WTC11 (cell line): ENCODE measurements around the gene RAB3A. TPM values are rescaled to one million over a fixed set of nuclear protein-coding genes. Genes with fewer than 3 reads are reported as not detected.
A peak's percentile ranks its signal among the peaks of the same experiment; 100 is the strongest.

ENCODE experiments used
- ATAC-seq: fragments of 200-7000 bp; cut with Tn5 transposase; 2 replicates; pipeline ENCODE4 v1.10.0; 2021; ENCODE audit warnings: mild to moderate bottlenecking, moderate library complexity
- Bru-seq: library from RNA; stranded (reverse); fragments of 400-500 nt; gene quantifications from one replicate; lab custom pipeline; 2021; lab: Mats Ljungman, UMichigan
- CTCF ChIA-PET: fragments of 300-600 bp; sonication (Branson Sonifier 250); formaldehyde crosslinking; loops from one replicate; lab custom pipeline; 2021; ENCODE audit warnings: antibody characterized with exemption; lab: Charles Lee
- POLR2A ChIA-PET: fragments of 350-600 bp; sonication (Branson Sonifier 250); formaldehyde crosslinking; loops from one replicate; lab custom pipeline; 2021; ENCODE audit warnings: antibody characterized with exemption; lab: Charles Lee
- DNase-seq: peaks from one replicate; pipeline ENCODE4 v3.0.0; 2021; ENCODE audit warnings: low spot score
- H3K27ac Mint-ChIP-seq: 2 replicates; pipeline ENCODE4 v1.8.0; 2021; ENCODE audit warnings: mixed read lengths
- H3K27me3 Mint-ChIP-seq: 2 replicates; pipeline ENCODE4 v1.8.0; 2021; ENCODE audit warnings: low read depth, mild to moderate bottlenecking, moderate library complexity, mixed read lengths
- H3K36me3 Mint-ChIP-seq: 2 replicates; pipeline ENCODE4 v1.8.0; 2021; ENCODE audit warnings: mixed read lengths
- H3K4me1 Mint-ChIP-seq: 2 replicates; pipeline ENCODE4 v1.8.0; 2022; ENCODE audit warnings: mixed read lengths
- H3K4me3 Mint-ChIP-seq: 2 replicates; pipeline ENCODE4 v1.8.0; 2021; ENCODE audit warnings: mild to moderate bottlenecking, moderate library complexity, mixed read lengths
- H3K9me3 Mint-ChIP-seq: 2 replicates; pipeline ENCODE4 v1.8.0; 2021; ENCODE audit warnings: mixed read lengths
- CREB1 ChIP-seq: sonication (generic); formaldehyde crosslinking; IDR thresholded peaks from 2 replicates; pipeline ENCODE4 v1.8.0; 2023; ENCODE audit warnings: mild to moderate bottlenecking, missing genetic modification reagents
- CREM ChIP-seq: sonication (generic); formaldehyde crosslinking; IDR thresholded peaks from 2 replicates; pipeline ENCODE4 v1.8.1; 2022; ENCODE audit warnings: mild to moderate bottlenecking, missing genetic modification reagents, moderate library complexity
- FOXJ3 ChIP-seq: sonication (generic); formaldehyde crosslinking; IDR thresholded peaks from 2 replicates; pipeline ENCODE4 v1.9.0; 2021; ENCODE audit warnings: missing genetic modification reagents, mild to moderate bottlenecking, borderline replicate concordance
- FOXK1 ChIP-seq: sonication (generic); formaldehyde crosslinking; IDR thresholded peaks from 2 replicates; pipeline ENCODE4 v1.8.0; 2022; ENCODE audit warnings: mild to moderate bottlenecking, moderate library complexity, missing genetic modification reagents
- GRHL2 ChIP-seq: fragments of 250-450 bp; sonication (Bioruptor Pico); IDR thresholded peaks from 2 replicates; pipeline ENCODE4 v1.8.0; 2022; ENCODE audit warnings: mild to moderate bottlenecking, moderate library complexity; ENCODE audit not compliant: insufficient replicate concordance, severe bottlenecking
- IRF2 ChIP-seq: sonication (generic); formaldehyde crosslinking; IDR thresholded peaks from 2 replicates; pipeline ENCODE4 v1.8.0; 2022; ENCODE audit warnings: low read depth, missing genetic modification reagents, borderline replicate concordance
- KAT7 ChIP-seq: sonication (generic); formaldehyde crosslinking; IDR thresholded peaks from 2 replicates; pipeline ENCODE4 v1.8.1; 2023; ENCODE audit warnings: missing genetic modification reagents, mild to moderate bottlenecking, borderline replicate concordance
- MXD4 ChIP-seq: fragments of 250-450 bp; sonication (Bioruptor Pico); IDR thresholded peaks from 2 replicates; pipeline ENCODE4 v1.8.0; 2021; ENCODE audit warnings: mild to moderate bottlenecking, moderate library complexity, borderline replicate concordance
- NFYB ChIP-seq: sonication (generic); formaldehyde crosslinking; conservative IDR thresholded peaks from 2 replicates; pipeline ENCODE4 v1.8.0; 2022; ENCODE audit warnings: low read depth, missing genetic modification reagents
- NR1H2 ChIP-seq: sonication (generic); formaldehyde crosslinking; IDR thresholded peaks from 2 replicates; pipeline ENCODE4 v1.9.0; 2021; ENCODE audit warnings: mild to moderate bottlenecking, moderate library complexity, missing genetic modification reagents
- OVOL2 ChIP-seq: fragments of 250-450 bp; sonication (Bioruptor Pico); IDR thresholded peaks from 2 replicates; pipeline ENCODE4 v1.9.0; 2021; ENCODE audit warnings: mild to moderate bottlenecking, borderline replicate concordance
- SP1 ChIP-seq: sonication (generic); formaldehyde crosslinking; conservative IDR thresholded peaks from 2 replicates; pipeline ENCODE4 v1.8.1; 2022; ENCODE audit warnings: missing genetic modification reagents
- TCF7 ChIP-seq: sonication (generic); formaldehyde crosslinking; IDR thresholded peaks from 2 replicates; pipeline ENCODE4 v1.8.0; 2022; ENCODE audit warnings: mild to moderate bottlenecking, low read depth, missing genetic modification reagents, moderate library complexity
- ZNF219 ChIP-seq: sonication (generic); formaldehyde crosslinking; IDR thresholded peaks from 2 replicates; pipeline ENCODE4 v1.8.0; 2023; ENCODE audit warnings: missing genetic modification reagents, mild to moderate bottlenecking, borderline replicate concordance
- ZNF317 ChIP-seq: sonication (generic); formaldehyde crosslinking; IDR thresholded peaks from 2 replicates; pipeline ENCODE4 v1.8.1; 2023; ENCODE audit warnings: low read depth, mild to moderate bottlenecking, moderate library complexity, missing genetic modification reagents, borderline replicate concordance
- long read RNA-seq, 3 experiments: library from RNA in 1 of 3; library from capped mRNA in 1 of 3; library from polyadenylated mRNA in 1 of 3; unstranded in 2 of 3; stranded (forward) in 1 of 3; transcript quantifications; one replicate each; pipeline ENCODE4 v2.0.0, GENCODE V29; 2021
- total RNA-seq: library from RNA; stranded (reverse); gene quantifications from 3 replicates; pipeline ENCODE4 v1.2.3, GENCODE V29; 2021
- TF ChIP-seq, protein P1 (sequence below): sonication (generic); formaldehyde crosslinking; IDR thresholded peaks from 2 replicates; pipeline ENCODE4 v1.8.0; 2022; ENCODE audit warnings: mild to moderate bottlenecking, missing genetic modification reagents
- TF ChIP-seq, protein P2 (sequence below): sonication (generic); formaldehyde crosslinking; IDR thresholded peaks from 2 replicates; pipeline ENCODE4 v1.8.1; 2023; ENCODE audit warnings: mild to moderate bottlenecking, missing genetic modification reagents, moderate library complexity
- TF ChIP-seq, protein P3 (sequence below): sonication (generic); formaldehyde crosslinking; IDR thresholded peaks from 2 replicates; pipeline ENCODE4 v1.8.0; 2023; ENCODE audit warnings: missing genetic modification reagents
- TF ChIP-seq, protein P4 (sequence below): sonication (generic); formaldehyde crosslinking; IDR thresholded peaks from 2 replicates; pipeline ENCODE4 v1.8.1; 2022; ENCODE audit warnings: mild to moderate bottlenecking, missing genetic modification reagents, moderate library complexity, borderline replicate concordance
- TF ChIP-seq, protein P5 (sequence below): fragments of 250-450 bp; sonication (Bioruptor Pico); IDR thresholded peaks from 2 replicates; pipeline ENCODE4 v1.8.0; 2021; ENCODE audit warnings: mild to moderate bottlenecking
- TF ChIP-seq, protein P6 (sequence below): sonication (generic); formaldehyde crosslinking; IDR thresholded peaks from 2 replicates; pipeline ENCODE4 v1.8.1; 2022; ENCODE audit warnings: low read depth, mild to moderate bottlenecking, moderate library complexity, missing genetic modification reagents, borderline replicate concordance
- TF ChIP-seq, protein P7 (sequence below): fragments of 250-450 bp; sonication (Bioruptor Pico); IDR thresholded peaks from 2 replicates; pipeline ENCODE4 v1.9.0; 2021; ENCODE audit warnings: mild to moderate bottlenecking

Gene RAB3A, protein sequence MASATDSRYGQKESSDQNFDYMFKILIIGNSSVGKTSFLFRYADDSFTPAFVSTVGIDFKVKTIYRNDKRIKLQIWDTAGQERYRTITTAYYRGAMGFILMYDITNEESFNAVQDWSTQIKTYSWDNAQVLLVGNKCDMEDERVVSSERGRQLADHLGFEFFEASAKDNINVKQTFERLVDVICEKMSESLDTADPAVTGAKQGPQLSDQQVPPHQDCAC
- 12.2 to 14.7 TPM (median 14.6 TPM) in 3 replicates for total RNA-seq
- Bru-seq, nascent RNA, result percentile 63 among the genes with signal in this experiment
- long read RNA-seq, experiment 1, transcript RAB3A-201 (5 exons, 1,528 nt), result major isoform, 39 of 44 reads
- long read RNA-seq, experiment 1, partial matches to known transcripts, result 1 of 44 reads
- long read RNA-seq, experiment 1, other reads (novel, unspliced or antisense), result 4 of 44 reads
- long read RNA-seq, experiment 2, transcript RAB3A-201 (5 exons, 1,528 nt), result major isoform, 12 of 18 reads
- long read RNA-seq, experiment 2, partial matches to known transcripts, result 2 of 18 reads
- long read RNA-seq, experiment 2, other reads (novel, unspliced or antisense), result 4 of 18 reads
- long read RNA-seq, experiment 3, transcript RAB3A-201 (5 exons, 1,528 nt), result major isoform, 29 of 39 reads
- long read RNA-seq, experiment 3, partial matches to known transcripts, result 6 of 39 reads
- long read RNA-seq, experiment 3, other reads (novel, unspliced or antisense), result 3 of 39 reads

DNA sequence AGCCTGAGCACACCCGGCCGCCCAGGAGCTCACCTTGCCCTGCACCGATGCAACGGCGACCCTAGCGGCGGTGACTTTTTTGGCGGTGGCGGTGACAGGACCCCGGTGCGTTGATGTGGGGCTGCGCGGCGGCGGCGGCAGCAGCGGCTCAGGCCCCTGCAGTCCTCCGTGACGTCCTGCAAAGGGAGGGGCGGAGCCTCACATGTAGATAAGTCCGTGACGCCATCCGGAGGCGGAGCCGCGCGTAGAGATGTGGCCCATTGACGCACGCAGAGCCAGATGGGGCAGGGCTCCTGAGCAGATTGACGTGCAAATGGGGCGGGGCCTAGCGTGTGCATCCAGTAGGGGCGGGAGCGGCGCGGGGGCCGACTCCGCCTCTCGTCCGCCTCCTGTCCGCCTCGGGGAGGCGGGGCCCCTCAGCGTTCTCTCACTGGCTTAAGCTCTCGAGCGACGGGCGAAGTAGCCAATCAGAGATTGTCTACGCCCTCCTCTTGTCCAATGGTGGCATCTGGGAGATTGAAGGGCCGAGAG, at the start of gene RAB3A:
TSS of gene RAB3A (minus strand) at position 180 of the 531 bp plus-strand sequence. CDS start 1,302 bp downstream, outside the sequence.
- H3K27ac Mint-ChIP-seq, result peak within 1 kb of the TSS; percentile 99
- H3K27me3 Mint-ChIP-seq, result no peaks in the 10 kb centered on the region
- TF ChIP-seq FOXK1 (CRISPR knock-in tag) (no peak; the same call in 1 of the 2 replicates), KAT7 (CRISPR knock-in tag) (no peak), CREM (CRISPR knock-in tag) (no peak; the same call in 1 of the 2 replicates), NR1H2 (no peak), CREB1 (CRISPR knock-in tag) (no peak), FOXJ3 (no peak), GRHL2 (CRISPR knock-in tag) (no peak), OVOL2 (CRISPR knock-in tag) (no peak), SP1 (CRISPR knock-in tag) (peak; percentile 94), ZNF317 (CRISPR knock-in tag) (no peak), NFYB (CRISPR knock-in tag) (peak; percentile 99), TCF7 (CRISPR knock-in tag) (no peak)
- TF ChIP-seq, protein P1, sequence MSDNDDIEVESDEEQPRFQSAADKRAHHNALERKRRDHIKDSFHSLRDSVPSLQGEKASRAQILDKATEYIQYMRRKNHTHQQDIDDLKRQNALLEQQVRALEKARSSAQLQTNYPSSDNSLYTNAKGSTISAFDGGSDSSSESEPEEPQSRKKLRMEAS (CRISPR knock-in tag), result 0 out of 2 replicates have a peak, but pooled peaks have one; percentile 50
- TF ChIP-seq, protein P2, sequence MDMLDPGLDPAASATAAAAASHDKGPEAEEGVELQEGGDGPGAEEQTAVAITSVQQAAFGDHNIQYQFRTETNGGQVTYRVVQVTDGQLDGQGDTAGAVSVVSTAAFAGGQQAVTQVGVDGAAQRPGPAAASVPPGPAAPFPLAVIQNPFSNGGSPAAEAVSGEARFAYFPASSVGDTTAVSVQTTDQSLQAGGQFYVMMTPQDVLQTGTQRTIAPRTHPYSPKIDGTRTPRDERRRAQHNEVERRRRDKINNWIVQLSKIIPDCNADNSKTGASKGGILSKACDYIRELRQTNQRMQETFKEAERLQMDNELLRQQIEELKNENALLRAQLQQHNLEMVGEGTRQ, result no peak
- TF ChIP-seq, protein P3, sequence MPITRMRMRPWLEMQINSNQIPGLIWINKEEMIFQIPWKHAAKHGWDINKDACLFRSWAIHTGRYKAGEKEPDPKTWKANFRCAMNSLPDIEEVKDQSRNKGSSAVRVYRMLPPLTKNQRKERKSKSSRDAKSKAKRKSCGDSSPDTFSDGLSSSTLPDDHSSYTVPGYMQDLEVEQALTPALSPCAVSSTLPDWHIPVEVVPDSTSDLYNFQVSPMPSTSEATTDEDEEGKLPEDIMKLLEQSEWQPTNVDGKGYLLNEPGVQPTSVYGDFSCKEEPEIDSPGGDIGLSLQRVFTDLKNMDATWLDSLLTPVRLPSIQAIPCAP (CRISPR knock-in tag), result no peak
- TF ChIP-seq, protein P4, sequence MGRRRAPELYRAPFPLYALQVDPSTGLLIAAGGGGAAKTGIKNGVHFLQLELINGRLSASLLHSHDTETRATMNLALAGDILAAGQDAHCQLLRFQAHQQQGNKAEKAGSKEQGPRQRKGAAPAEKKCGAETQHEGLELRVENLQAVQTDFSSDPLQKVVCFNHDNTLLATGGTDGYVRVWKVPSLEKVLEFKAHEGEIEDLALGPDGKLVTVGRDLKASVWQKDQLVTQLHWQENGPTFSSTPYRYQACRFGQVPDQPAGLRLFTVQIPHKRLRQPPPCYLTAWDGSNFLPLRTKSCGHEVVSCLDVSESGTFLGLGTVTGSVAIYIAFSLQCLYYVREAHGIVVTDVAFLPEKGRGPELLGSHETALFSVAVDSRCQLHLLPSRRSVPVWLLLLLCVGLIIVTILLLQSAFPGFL (CRISPR knock-in tag), result no peak
- TF ChIP-seq, all 79 proteins: peak for 3
- Mint-ChIP-seq H3K4me3 (peak within 1 kb of the TSS; percentile 95), H3K4me1 (peaks cover 22% of the 10 kb centered on the region), H3K36me3 (peaks cover 20% of the 10 kb centered on the region), H3K9me3 (no peaks in the 10 kb centered on the region)
- DNase-seq (peak; percentile 100), ATAC-seq (peak; percentile 91)
- POLR2A ChIA-PET, result interaction anchor here (0.6 to 4.0 kb wide), 8 partner anchors 16 to 620 kb away, joined by 3 to 34 read pairs (median 9); partner anchors contain the start of gene JUND
- CTCF ChIA-PET, result interaction anchor here (0.6 to 9.7 kb wide), 21 partner anchors 11 to 344 kb away, joined by 3 to 369 read pairs (median 4); partner anchors contain the start of genes GDF15, JUND, MPV17L2 and PIK3R2

DNA sequence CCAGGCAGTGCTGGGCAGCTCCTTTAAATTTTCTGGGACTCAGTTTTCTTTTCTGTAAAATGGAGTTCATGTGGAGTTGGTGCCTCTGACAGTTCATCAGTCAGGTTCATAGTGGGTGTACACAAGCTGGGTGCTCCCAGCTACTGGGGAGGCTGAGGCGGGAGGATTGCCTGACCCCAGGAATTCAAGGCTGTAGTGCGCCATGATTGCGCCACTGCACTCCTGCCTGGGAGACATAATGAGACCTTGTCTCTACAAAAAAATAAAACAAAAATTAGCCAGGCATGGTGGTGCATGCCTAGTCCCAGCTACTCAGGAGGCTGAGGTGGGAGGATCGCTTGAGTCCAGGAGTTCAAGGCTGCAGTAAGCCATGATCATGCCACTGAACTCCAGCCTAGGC, 49.3 kb upstream of the RAB3A start:
- POLR2A ChIA-PET, result interaction anchor here (2.6 to 4.7 kb wide), 2 partner anchors 28 to 49 kb away, joined by 10 to 27 read pairs; partner anchors contain the start of genes JUND and RAB3A
- CTCF ChIA-PET, result interaction anchor here (0.8 to 12.7 kb wide), 20 partner anchors 12 to 157 kb away, joined by 3 to 369 read pairs (median 16); partner anchors contain the start of genes IFI30, MPV17L2, PDE4C and RAB3A
- TF ChIP-seq, protein P5, sequence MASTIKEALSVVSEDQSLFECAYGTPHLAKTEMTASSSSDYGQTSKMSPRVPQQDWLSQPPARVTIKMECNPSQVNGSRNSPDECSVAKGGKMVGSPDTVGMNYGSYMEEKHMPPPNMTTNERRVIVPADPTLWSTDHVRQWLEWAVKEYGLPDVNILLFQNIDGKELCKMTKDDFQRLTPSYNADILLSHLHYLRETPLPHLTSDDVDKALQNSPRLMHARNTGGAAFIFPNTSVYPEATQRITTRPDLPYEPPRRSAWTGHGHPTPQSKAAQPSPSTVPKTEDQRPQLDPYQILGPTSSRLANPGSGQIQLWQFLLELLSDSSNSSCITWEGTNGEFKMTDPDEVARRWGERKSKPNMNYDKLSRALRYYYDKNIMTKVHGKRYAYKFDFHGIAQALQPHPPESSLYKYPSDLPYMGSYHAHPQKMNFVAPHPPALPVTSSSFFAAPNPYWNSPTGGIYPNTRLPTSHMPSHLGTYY, result no peak
- TF ChIP-seq MXD4 (CRISPR knock-in tag) (no peak), IRF2 (CRISPR knock-in tag) (no peak), FOXJ3 (no peak), ZNF219 (CRISPR knock-in tag) (no peak), ZNF317 (CRISPR knock-in tag) (no peak)
- TF ChIP-seq, protein P6, sequence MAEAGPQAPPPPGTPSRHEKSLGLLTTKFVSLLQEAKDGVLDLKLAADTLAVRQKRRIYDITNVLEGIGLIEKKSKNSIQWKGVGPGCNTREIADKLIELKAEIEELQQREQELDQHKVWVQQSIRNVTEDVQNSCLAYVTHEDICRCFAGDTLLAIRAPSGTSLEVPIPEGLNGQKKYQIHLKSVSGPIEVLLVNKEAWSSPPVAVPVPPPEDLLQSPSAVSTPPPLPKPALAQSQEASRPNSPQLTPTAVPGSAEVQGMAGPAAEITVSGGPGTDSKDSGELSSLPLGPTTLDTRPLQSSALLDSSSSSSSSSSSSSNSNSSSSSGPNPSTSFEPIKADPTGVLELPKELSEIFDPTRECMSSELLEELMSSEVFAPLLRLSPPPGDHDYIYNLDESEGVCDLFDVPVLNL (CRISPR knock-in tag), result no peak
- TF ChIP-seq, protein P7, sequence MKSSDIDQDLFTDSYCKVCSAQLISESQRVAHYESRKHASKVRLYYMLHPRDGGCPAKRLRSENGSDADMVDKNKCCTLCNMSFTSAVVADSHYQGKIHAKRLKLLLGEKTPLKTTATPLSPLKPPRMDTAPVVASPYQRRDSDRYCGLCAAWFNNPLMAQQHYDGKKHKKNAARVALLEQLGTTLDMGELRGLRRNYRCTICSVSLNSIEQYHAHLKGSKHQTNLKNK (CRISPR knock-in tag), result no peak
- no peak for DNase-seq
- Mint-ChIP-seq H3K36me3 (0 out of 2 replicates have a peak, but pooled peaks cover 6% of the 10 kb centered on the region), H3K4me3 (no peak overlapping the region), H3K4me1 (peaks cover 20% of the 10 kb centered on the region), H3K27me3 (peaks cover 13% of the 10 kb centered on the region), H3K27ac (no peak overlapping the region), H3K9me3 (peaks cover 10% of the 10 kb centered on the region)
- ATAC-seq, result no peak
